Measurements from ENCODE around the gene DNAH7. TPM values are rescaled to one million over a fixed set of nuclear protein-coding genes. Genes with fewer than 3 reads are reported as not detected.

DNAH7 gene
- total and polyA plus RNA-seq, 2 experiments from 2014 or later = 0.35 to 1.1 TPM

DNA sequence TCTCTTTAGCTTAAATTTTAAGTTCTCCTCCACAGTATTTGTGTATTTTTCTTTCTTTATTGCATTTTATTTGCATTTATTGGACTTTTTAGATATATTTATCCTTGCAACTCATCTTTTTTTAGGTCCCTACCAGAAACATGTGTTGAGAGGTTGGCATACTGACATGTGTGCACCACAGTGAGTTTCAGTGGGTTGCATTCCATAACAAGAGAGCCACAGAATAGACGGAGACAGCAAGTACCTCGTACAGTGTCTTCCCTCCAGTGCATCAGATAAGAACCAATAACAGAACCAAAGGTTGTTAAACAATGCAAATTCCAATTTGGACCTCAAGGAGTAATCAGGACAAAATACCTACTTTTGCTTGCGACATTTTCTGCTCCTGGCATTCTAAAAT is 111.9 kb downstream of the DNAH7 start (continued):
- TF ChIP-seq, protein P1, sequence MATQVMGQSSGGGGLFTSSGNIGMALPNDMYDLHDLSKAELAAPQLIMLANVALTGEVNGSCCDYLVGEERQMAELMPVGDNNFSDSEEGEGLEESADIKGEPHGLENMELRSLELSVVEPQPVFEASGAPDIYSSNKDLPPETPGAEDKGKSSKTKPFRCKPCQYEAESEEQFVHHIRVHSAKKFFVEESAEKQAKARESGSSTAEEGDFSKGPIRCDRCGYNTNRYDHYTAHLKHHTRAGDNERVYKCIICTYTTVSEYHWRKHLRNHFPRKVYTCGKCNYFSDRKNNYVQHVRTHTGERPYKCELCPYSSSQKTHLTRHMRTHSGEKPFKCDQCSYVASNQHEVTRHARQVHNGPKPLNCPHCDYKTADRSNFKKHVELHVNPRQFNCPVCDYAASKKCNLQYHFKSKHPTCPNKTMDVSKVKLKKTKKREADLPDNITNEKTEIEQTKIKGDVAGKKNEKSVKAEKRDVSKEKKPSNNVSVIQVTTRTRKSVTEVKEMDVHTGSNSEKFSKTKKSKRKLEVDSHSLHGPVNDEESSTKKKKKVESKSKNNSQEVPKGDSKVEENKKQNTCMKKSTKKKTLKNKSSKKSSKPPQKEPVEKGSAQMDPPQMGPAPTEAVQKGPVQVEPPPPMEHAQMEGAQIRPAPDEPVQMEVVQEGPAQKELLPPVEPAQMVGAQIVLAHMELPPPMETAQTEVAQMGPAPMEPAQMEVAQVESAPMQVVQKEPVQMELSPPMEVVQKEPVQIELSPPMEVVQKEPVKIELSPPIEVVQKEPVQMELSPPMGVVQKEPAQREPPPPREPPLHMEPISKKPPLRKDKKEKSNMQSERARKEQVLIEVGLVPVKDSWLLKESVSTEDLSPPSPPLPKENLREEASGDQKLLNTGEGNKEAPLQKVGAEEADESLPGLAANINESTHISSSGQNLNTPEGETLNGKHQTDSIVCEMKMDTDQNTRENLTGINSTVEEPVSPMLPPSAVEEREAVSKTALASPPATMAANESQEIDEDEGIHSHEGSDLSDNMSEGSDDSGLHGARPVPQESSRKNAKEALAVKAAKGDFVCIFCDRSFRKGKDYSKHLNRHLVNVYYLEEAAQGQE (IDR thresholded peaks at IDR 0.05; ENCODE audit: unreplicated experiment) = no peak
- TF ChIP-seq, protein P2, sequence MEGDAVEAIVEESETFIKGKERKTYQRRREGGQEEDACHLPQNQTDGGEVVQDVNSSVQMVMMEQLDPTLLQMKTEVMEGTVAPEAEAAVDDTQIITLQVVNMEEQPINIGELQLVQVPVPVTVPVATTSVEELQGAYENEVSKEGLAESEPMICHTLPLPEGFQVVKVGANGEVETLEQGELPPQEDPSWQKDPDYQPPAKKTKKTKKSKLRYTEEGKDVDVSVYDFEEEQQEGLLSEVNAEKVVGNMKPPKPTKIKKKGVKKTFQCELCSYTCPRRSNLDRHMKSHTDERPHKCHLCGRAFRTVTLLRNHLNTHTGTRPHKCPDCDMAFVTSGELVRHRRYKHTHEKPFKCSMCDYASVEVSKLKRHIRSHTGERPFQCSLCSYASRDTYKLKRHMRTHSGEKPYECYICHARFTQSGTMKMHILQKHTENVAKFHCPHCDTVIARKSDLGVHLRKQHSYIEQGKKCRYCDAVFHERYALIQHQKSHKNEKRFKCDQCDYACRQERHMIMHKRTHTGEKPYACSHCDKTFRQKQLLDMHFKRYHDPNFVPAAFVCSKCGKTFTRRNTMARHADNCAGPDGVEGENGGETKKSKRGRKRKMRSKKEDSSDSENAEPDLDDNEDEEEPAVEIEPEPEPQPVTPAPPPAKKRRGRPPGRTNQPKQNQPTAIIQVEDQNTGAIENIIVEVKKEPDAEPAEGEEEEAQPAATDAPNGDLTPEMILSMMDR (conservative IDR thresholded peaks at IDR 0.05; ENCODE audit: low read depth in 2 of 2) = no peak
- no peak for TF ChIP-seq STAT1 (IDR thresholded peaks at IDR 0.05; ENCODE audit: unreplicated experiment)
- no peak for TF ChIP-seq CREB1 (CRISPR knock-in tag; IDR thresholded peaks at IDR 0.05; ENCODE audit: low read depth)

DNA sequence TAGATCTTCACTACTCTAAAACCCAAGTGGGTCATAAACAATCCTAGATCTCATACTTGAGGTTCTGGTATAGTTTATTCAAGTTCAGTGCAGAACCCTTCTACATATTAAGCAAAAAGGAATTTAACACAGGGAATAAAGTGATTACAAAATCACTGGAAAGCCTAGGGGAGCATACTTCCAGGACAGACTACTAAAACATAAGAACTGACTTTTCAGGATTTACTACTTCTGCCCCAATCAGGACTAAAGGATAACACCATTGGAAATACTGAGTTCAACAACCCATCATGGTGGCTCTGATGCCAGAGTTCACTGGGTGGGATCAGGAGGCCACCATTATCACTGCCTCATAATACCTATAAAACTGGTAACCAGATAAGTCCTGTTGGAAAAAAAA is 123.6 kb downstream of the DNAH7 start:
- Mint-ChIP-seq H3K4me3 (no peak overlapping the region), H3K4me1 (no peaks in the 10 kb centered on the region), H3K27ac (no peak overlapping the region), H3K27me3 (ENCODE audit: insufficient read depth, low read depth, poor library complexity) (peaks cover 2% of the 10 kb centered on the region), H3K9me3 (peaks cover 4% of the 10 kb centered on the region; the same call in 1 of the 3 replicates), H3K36me3 (ENCODE audit: low read depth) (no peaks in the 10 kb centered on the region)
- no peaks in the 10 kb centered on the region for H3K79me2 ChIP-seq (replicated peaks; ENCODE audit: insufficient read depth)
- no peaks in the 10 kb centered on the region for H3F3A ChIP-seq (replicated peaks; ENCODE audit: low read depth)
- no peaks in the 10 kb centered on the region for H3K27me3 ChIP-seq (ENCODE audit: insufficient read depth)
- H4K20me1 ChIP-seq (replicated peaks; ENCODE audit: insufficient read depth) = no peaks in the 10 kb centered on the region
- no peaks in the 10 kb centered on the region for H3K36me3 ChIP-seq (ENCODE audit: insufficient read depth)
- H3K4me2 ChIP-seq = no peak overlapping the region
- H3K27ac ChIP-seq (ENCODE audit: low read depth) = no peak overlapping the region
- 0 out of 2 replicates have a peak, but pooled peaks cover 6% of the 10 kb centered on the region for H3K9me2 ChIP-seq (ENCODE audit: insufficient read depth)
- ATAC-seq = no peak
- H3K4me1 ChIP-seq (ENCODE audit: insufficient read depth) = no peaks in the 10 kb centered on the region
- no peak for DNase-seq (ENCODE audit: low spot score)
- H3K4me3 ChIP-seq = no peak overlapping the region
- H2AFZ ChIP-seq = no peak overlapping the region
- TF ChIP-seq POLR2AphosphoS5 (IDR thresholded peaks at IDR 0.05; ENCODE audit: low read depth) (no peak), ZNF114 (CRISPR knock-in tag; IDR thresholded peaks at IDR 0.05) (no peak), STAT1 (IDR thresholded peaks at IDR 0.05; ENCODE audit: unreplicated experiment) (no peak), JUNB (IDR thresholded peaks at IDR 0.05; ENCODE audit: unreplicated experiment) (no peak), EZH2phosphoT487 (IDR thresholded peaks at IDR 0.05; ENCODE audit: unreplicated experiment) (no peak), EZH2 (IDR thresholded peaks at IDR 0.05; ENCODE audit: low read depth, unreplicated experiment) (no peak), CREB1 (CRISPR knock-in tag; IDR thresholded peaks at IDR 0.05; ENCODE audit: low read depth) (no peak), ZNF331 (CRISPR knock-in tag; IDR thresholded peaks at IDR 0.05; ENCODE audit: low read depth) (no peak)
- TF ChIP-seq, protein P3, sequence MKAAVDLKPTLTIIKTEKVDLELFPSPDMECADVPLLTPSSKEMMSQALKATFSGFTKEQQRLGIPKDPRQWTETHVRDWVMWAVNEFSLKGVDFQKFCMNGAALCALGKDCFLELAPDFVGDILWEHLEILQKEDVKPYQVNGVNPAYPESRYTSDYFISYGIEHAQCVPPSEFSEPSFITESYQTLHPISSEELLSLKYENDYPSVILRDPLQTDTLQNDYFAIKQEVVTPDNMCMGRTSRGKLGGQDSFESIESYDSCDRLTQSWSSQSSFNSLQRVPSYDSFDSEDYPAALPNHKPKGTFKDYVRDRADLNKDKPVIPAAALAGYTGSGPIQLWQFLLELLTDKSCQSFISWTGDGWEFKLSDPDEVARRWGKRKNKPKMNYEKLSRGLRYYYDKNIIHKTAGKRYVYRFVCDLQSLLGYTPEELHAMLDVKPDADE (IDR thresholded peaks at IDR 0.05) = no peak
- TF ChIP-seq, protein P1 (IDR thresholded peaks at IDR 0.05; ENCODE audit: unreplicated experiment) = no peak
- TF ChIP-seq, protein P2 (conservative IDR thresholded peaks at IDR 0.05; ENCODE audit: low read depth in 2 of 2) = no peak
